Urothelium cell line (cell line): ENCODE data around the gene SEMA4D.
"Not testable (repeated sequence)": the region's sequence is repeated elsewhere in the genome, so short reads cannot be mapped to it uniquely, and the experiment has no call there.

Experiments
- DNase-seq: peaks from one replicate; pipeline ENCODE4 v3.0.0; 2011; ENCODE audit warnings: low spot score, mixed read lengths
- FAIRE-seq: peaks from 2 replicates; lab custom pipeline; 2011; peaks lifted over from hg19 to GRCh38; lab: Jason Lieb, UNC

SEMA4D gene

DNA sequence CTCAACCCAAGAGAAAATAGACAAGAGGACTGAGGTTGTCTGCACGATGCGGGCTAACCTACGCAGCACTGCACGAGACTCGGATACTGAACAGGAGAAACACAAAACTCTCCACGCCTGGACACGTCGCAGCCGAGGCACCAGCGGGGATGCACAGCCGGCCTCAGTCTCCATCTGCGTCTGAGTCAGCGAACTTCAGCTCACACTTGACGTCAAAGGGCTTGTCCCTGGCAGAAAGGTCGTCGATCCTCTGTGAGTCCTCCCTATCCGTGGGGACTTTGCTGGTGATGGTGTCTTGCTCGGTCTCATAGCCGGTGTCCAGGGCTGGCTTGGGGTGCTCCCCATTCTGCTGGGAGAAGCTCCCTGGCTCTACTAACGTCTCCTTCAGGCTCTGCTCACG is 119.4 kb downstream of the SEMA4D start:
- DNase-seq (no peak), FAIRE-seq (no peak)

DNA sequence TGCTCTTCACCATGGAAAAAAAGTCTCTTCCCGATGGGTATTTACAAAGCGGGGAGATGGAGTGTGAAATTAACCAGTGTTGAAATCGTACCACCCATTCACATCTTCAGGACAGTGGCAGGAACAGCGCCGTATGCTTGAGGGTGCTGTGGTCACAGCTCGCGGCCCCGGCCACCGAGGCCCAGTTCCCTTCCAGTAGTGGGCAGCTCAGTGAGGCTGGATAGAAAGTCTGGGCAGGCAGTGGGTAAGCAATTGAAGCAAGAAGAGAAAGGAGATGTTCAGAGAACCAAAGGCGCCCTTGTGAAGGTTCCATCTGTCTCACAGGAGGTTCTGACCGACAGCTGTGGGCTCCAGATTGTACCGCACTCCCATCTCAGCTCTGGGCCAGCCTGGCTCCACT is 120.5 kb downstream of the SEMA4D start:
- FAIRE-seq = no peak
- no peak for DNase-seq

DNA sequence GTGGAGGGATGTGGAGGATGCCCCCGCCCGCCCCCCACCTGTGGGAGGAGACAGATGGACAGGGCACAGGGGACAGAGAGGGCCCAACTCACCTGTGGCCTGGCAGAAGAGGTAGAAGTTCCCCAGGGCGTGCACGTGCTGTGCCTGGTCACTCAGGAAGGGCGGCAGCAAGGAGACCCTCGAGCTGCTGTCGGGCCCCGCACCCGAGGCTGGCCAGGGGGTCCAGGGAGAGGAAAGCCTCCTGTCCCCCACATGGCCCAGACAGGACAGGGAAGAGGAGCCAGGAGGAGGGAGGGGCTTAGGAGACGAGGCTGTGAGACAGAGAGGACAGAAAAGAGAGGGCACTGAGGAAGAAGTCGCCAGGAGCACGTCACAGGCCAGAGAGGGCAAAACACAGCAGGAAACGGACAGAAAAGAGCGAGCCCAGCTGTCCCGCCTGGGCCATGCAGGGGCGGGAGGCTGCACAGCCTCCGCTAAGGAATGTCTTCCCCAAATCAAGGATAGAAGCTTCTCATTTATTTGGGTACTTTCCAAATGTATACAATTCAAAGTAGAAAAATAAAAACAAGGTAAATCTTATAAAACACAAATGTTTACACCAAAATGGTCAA is 121.1 kb downstream of the SEMA4D start:
- FAIRE-seq (no peak), DNase-seq (no peak)

DNA sequence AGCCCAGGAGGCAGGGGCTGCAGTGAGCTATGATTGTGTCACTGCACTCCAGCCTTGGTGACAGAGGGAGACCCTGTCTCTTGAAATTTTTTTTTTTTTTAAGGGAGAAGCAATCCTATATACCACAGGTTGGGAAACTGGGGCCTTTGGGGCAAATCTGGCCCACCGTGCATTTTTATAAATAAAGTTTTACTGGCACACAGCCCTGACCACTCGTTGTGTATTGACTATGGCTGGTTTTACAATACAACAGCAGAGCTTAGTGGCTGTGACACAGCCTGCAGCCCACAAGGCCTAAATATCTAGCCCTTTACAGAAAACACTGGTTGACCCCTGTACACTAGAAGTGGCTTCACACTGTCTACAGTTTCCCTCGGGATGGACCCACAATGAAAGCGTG is 121.6 kb downstream of the SEMA4D start:
- no peak for DNase-seq
- FAIRE-seq = no peak

DNA sequence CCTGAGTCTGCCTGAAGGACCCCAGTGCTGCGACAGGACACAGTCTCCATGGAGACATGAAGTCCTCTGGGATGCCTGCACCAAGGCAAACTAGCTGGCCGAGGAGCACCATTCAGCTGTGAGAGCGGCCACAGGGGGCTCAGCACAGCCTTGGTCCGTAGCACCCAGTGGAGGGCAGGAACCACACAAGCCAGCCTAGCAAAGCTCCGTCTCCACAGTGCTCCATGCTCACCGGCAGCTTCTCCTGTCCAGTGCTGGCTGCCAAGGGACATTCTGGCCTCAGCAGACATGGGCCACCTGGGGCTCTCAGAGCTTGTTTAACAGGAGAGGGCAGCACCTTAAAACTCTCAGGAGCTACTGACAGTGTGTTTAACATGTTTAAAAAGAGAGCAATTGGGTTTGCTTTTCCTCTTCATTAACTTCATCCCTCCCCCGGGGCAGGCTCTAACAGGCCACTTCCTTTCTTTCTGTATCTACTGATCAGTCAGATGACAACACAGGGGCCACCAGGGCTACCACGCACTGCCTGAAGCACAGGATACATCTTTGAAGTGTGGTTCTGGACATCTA is 122.6 kb downstream of the SEMA4D start:
- DNase-seq (no peak), FAIRE-seq (no peak)

DNA sequence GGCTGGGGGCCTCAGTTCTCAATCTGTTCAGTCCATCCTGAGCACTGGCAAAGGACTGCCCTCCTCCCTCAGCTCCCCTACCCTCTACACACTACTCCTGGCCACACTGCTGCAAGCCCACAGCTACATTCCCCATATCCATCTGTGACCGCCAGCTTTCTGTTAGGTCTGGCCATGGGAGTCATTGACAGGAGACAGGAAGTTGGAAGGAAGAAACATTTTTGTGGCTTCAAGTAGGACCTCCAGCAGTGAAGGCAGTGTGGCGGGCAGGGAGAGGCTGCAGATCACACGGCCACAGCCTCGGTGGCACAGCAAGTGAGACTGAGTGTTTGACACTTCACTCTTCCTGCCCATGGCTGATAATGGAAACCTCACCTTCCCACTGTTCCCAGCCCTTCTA is 123.7 kb downstream of the SEMA4D start:
- DNase-seq = no peak
- no peak for FAIRE-seq

DNA sequence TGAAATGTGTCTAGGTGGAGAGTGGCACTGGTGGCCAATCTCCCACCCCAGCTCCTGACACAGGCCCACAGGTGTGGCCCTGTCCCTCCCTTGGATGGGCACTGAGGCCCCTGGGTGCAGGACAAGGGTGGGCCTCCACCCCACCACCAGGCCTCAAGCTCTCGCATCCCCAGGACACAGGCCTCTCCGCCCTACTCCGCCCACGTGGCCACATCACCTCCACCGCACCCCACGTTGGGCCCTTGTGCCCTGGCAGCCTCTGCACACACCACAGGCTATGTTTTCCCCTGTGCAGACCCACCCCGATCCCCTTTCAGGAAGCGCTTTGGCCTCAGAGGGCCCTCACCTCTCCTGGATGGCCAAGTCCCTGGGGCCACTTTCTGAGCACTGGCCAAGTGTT is 124.9 kb downstream of the SEMA4D start:
- FAIRE-seq (no peak), DNase-seq (no peak)

DNA sequence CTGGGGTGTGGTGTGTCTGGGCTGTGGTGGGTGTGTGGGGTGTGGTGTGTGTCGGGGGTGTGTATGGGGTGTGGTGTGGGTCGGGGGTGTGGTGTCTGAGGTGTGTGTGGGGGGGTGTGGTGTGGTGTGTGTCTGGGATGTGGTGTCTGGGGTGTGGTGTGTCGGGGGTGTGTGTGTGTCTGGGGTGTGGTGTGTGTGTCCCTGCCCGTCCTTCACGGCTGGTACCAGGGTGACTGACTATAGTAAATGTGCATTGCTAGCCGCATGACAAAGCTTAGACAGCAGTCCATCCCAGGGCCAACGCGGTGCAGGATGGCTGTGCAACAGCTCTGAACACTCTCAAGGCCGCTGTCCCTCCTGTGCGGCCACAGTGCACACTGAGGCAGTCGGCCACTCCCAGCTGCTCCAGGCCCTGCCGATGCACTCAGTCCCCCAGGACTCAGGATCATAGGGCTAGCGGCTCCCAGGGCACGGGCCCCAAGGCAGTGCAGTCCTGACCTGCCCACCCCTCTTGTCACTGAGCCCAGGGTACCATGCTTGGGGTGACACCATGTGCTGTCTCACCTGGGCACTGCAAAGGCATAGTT is 125.6 kb downstream of the SEMA4D start:
- no peak for FAIRE-seq
- DNase-seq = no peak

DNA sequence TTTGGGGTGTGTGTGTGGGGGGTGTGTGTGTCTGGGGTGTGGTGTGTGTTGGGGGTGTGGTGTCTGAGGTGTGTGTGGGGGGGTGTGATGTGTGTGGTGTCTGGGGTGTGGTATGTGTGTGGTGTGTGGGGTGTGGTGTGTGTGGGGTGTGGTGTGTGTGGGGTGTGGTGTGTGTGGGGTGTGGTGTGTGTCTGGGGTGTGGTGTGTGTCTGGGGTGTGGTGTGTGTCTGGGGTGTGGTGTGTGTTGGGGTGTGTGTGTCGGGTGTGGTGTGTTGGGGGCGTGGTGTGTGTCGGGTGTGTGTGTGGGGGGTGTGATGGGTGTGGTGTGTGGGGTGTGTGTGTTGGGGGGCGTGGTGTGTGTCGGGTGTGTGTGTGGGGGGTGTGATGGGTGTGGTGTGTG is 126.1 kb downstream of the SEMA4D start:
- peak; percentile 100 for FAIRE-seq
- DNase-seq = not testable (repeated sequence)

DNA sequence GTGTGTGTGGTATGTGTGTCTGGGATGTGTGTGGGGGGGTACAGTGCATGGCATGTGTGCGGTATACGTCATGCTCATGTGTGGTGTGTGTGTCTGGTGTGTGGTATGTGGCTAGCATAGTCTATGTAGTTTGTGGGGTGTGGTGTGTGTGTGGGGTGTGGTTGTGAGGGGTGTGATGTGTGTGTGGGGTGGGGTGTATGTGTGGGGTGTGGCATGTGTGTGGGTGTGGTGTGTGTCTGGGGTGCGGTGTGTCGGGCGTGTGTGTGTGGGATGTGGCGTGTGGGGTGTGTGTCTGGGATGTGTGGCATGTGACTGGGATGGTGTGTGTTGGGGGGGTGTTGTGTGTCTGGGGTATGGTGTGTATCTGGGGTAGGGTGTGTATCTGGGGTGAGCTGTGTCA is 127.3 kb downstream of the SEMA4D start:
- FAIRE-seq = no peak

DNA sequence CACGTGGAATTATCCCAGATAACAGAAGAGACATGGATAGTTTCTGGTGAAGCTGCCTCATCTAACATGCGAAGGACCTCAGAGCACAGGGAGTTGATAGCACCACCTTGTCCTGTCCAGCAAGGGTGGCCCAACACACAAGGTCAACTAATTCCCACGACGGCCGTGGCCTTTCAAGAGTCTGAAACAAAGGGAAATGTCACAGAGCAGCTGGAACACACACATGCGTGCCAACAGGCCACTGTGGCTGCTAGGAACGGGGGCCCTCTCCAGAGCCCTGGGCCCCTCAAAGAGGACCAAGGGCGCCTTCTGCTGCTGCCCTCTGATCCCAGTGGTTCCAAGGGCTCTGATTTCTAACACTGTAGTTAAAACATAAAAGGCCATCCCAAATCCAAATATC is 128.9 kb downstream of the SEMA4D start:
- FAIRE-seq (no peak), DNase-seq (no peak)

More for the DNA sequence above, 127.3 kb downstream of the SEMA4D start:
- no peak for DNase-seq

DNA sequence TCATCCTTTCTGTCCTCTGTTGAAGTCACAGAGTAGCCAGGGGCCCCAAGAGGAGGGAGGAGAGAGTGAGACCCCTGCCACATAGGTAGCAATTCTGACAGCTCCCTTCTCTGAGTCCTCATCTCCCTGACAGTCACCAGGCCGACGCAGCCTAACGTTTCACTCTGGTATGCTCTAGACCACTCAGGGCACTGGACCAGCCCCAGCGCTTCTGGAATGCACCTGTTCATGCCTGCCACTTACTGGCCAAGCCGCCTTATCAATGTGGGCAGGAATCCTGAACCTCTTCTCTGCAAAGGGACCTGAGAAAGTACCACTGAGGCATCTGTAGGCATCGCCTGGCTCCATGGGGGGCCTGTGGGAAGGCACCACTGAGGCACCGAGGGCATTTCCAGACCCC is 129.4 kb downstream of the SEMA4D start:
- FAIRE-seq = no peak
- DNase-seq = no peak

DNA sequence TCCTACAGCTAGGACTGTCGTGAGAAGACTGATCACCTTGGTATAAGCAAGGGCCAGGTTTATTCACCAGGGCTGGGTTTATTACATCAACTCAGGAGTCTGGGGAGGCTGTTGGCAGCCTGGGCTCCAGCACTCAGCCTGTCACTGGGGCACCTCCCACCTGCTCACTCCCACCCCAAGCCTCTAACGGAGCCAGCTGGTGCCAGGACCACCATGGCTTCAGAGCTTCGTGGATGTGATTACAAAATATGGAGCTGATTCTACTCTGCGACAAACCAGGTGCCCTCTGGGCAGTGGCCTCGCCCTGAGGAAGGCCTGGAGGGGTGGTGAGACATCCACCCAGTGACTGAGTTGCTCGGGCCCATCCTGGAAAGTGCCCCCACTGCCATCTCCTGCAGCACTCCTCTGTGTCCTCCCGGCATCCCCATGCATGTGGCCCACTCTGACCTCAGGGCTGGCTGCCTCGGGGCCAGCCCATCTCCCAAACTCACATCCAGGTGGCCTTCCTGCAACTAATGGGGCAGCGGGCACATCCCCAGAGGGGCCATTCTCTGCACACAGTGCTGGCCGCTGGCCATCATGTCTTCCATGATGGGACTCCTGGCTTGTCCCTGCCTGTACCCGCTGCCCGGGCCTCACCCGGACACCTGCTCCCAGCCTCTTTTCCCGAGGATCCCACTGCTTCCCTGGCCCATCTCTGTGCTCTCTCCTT is 130.0 kb downstream of the SEMA4D start:
- no peak for FAIRE-seq

DNA sequence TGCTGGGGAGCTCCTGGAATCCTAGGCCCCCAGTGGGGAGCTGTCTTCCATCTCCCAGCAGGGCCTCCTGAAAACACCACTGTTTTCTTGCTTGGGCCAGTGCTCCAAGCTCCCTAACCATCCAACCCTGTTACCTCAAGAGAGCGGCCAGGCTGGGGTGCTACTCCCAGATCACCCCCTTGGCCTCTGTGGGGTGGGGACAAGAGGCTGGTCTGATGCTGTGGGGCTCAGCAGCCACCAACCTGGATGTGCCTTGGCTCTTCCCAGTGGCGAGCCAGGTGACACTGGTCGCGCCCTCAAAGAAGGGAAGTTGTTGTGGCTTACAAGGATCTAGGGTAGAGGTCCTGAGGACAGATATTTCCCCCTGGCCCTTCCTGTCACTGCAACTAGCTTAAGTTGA is 130.6 kb downstream of the SEMA4D start:
- no peak for FAIRE-seq

More for the DNA sequence above, 130.0 kb downstream of the SEMA4D start:
- no peak for DNase-seq

DNA sequence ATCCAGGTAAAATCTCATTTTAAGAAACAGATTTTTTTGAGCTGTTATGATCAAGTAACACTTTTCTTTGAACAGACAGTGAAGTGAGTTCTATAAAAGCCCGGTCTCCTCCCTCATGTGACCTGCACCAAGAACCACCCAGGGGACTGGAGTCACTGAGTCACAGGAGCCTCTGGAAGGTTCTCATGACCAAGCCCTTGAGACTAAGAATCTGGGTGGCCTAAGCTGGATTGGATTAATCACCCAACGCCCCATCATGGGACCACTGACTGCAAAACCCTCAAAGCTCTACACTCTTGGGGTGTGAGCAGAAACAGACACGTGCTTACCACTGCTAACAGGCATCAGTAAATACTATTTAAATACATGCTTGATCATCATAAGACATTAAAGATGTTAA is 131.2 kb downstream of the SEMA4D start:
- DNase-seq = no peak
- no peak for FAIRE-seq

More for the DNA sequence above, 130.6 kb downstream of the SEMA4D start:
- DNase-seq = no peak

DNA sequence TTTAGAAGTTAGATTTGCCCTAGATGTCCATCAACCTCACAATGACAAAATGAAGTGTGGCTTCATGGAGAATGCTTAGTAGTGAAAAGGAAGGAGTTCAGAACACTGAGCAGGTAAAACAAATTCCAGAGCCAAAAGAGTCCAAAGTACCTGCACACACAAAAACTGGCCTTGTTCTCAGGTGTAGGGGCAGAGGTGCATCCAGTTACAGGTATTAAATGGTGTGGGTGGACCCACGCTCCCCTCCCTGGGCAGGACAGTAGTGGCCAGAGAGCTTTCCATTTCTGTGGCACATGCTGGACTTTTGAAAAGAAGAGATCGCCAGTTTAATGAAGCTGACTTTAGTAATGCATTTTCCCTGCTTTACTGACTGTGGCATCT is 132.4 kb downstream of the SEMA4D start:
- no peak for DNase-seq
- no peak for FAIRE-seq

DNA sequence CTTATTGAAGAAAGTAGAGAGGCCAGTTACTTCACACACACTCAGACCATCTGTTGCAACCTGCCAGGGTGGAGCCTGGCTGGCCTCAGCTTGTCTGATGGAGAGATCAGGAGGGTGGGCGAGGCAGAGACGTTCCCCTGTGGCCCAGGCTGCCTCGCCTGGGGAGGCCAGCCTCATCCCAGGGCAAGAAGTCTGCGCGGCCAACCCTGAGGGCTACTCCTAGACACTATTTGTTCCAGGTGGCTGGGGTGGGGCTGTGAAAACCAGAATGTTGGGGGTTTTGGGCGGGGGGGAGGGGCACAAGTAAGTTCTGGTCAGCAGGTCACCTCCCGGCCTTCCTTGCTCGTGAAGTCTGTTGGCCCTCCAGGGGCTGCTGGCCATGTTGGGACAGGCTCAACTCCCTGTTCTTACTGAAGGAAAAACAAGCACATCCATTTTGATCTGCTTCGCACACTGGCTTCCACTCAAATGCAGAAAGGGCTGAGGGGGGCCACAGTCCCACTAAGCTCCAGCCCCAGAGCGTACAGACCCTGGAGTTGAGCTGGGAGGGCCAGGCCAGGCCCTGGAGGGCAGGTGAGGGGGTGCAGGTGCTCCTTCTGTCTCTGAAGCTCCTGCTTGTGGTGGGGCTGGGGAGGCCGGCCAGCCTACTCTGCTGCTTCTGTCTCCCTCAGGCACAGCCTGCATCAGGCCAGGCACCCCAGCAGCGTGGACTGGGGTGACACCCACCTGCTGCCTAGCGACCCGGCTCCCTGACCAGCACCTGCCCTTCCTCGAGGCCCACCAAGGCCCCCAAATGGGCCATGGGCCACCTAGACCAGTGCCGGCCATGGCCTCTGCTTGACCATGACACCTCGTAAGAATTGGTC is 133.0 kb downstream of the SEMA4D start:
- DNase-seq (no peak), FAIRE-seq (no peak)

DNA sequence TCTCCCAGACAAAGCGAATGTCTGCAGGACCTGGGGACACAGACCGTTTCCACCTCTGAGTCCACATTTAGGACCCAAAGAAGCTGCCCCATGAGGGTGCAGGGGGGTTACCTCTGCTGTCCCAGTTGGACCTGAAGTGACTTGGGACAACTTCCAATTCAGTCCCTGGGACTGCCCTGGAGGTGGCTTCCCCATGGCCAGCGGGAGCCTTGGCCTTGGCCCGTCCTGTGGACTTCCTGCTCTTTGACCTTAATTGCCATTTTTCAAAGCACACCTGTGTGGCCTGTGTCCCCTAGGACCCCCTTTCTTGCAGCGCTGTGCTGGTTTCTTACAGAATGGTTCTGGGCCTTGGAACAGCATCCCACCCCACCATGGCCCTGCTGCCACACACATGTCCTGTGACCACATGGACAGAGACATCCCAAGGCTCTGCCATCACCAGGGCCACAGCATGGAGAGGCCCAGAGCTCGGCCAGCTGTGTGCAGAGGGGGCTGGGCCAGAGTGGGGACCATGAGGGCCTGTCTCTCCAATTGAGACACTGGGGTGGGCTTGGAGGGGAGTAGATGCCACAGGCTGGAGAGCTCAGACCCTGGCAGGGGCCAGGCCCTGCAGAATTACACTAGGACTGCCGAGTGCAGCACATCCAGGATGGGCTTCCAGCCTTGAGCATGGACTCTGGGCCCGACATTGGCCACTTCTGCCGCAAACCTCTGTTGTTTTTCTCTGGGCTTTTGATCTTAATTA is 133.8 kb downstream of the SEMA4D start:
- FAIRE-seq (no peak), DNase-seq (no peak)

DNA sequence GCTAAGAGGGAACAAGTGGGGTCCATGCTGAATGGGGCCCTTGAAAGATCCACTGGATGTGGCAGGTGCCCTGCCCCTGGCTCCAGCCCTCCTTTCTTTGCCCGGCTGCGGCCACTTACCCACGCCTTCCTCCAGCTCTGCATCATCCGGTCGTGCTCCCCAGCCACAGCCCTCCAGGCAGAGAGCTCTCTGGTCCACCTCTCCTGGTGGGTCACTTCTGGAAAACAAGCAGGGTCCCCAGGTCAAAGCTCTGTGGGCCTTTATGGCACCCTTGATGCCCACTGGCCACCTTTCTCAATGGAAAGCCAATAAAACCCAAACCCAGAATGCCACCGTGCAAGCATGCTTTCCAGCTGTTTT is 134.6 kb downstream of the SEMA4D start:
- no peak for FAIRE-seq
- no peak for DNase-seq

DNA sequence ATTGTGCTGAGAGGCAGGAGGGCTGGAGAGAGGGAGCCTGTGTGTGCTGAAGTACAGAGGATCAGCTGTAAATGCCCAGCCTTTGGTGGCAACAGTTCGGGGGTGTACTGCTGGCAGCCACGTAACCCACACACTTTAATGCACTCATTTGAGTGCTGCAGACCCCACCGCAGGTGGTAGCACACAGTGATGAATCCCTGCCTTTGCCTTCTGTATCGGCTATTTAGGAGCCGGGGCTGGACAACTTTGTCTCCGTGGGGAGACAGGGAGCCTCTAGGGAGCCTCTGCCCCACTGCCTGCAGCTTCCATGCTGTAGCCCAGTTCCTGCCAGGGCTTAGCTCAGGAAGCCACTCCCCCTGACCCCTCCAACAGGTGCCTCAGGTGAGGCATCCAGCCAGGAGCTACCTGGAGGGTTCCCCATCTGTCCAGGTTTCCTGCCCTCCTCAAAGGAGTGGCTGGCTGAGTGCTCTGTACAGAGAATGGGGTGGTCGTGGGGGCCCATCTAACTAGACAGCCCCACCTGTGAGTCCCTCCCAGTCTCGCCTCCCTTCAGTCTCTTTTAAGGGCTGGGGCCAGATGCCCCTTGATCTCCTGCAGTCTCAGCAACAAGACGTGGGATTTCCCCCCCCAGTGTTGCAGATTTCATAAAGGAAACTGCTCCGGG is 135.1 kb downstream of the SEMA4D start:
- FAIRE-seq (no peak), DNase-seq (no peak)
